Left ventricle myocardium inferior (tissue), 1 donor: ENCODE measurements around the gene LRRC3C. TPM values are rescaled to one million over a fixed set of nuclear protein-coding genes. Genes with fewer than 3 reads are reported as not detected.

ENCODE experiments used
- DNase-seq: peaks from one replicate; pipeline ENCODE4 v3.0.0-alpha.2; 2020
- H3K27ac ChIP-seq: fragments of 200-600 bp; replicated peaks from 2 replicates; pipeline ENCODE4 v1.8.0; 2021
- H3K27me3 ChIP-seq: fragments of 200-600 bp; 2 replicates; pipeline ENCODE4 v1.8.0; 2021; ENCODE audit warnings: low read depth
- H3K36me3 ChIP-seq: fragments of 200-600 bp; 2 replicates; pipeline ENCODE4 v1.8.0; 2021
- H3K4me1 ChIP-seq: fragments of 200-600 bp; 2 replicates; pipeline ENCODE4 v1.8.0; 2021
- H3K4me3 ChIP-seq: fragments of 200-600 bp; 2 replicates; pipeline ENCODE4 v1.8.0; 2021; ENCODE audit warnings: mild to moderate bottlenecking, moderate library complexity
- H3K9me3 ChIP-seq: fragments of 200-600 bp; replicated peaks from 2 replicates; pipeline ENCODE4 v1.8.0; 2021
- CTCF ChIP-seq: fragments of 200-600 bp; IDR thresholded peaks from 2 replicates; pipeline ENCODE4 v1.8.0; 2021; ENCODE audit warnings: antibody characterized with exemption, mild to moderate bottlenecking, borderline replicate concordance
- intact Hi-C: fragments of 100-400 bp; cut with micrococcal nuclease; formaldehyde crosslinking; loops from one replicate; pipeline ENCODE4 v1.11.0; 2022
- total RNA-seq: library from RNA; stranded (reverse); fragmentation: NEBNext Ultra II Directional; extraction: Animal tissue kit (Norgen Biotek cat#: 25700); gene quantifications from one replicate; pipeline ENCODE4 v1.2.1, GENCODE V29; 2021
- donor health status: DM: no; HTN: yes; CAD: no; lungs with severe emphysema.

Gene LRRC3C
- total RNA-seq, 1 donor from 2014 or later = not detected

- intact Hi-C loops = no loop called here
- peaks cover 41% of the 10 kb centered on the region for H3K4me1 ChIP-seq
Observed at GRCh38 chr17:39921323-39921722, 6.2 kb upstream of the LRRC3C start.

GRCh38 chr17:39922006-39922405 lies 5.5 kb upstream of the LRRC3C start:
- Histone ChIP-seq H3K4me3 (no peak overlapping the region), H3K4me1 (peaks cover 48% of the 10 kb centered on the region), H3K27ac (no peak overlapping the region), H3K9me3 (no peaks in the 10 kb centered on the region), H3K36me3 (peaks cover 43% of the 10 kb centered on the region), H3K27me3 (no peaks in the 10 kb centered on the region)
- TF ChIP-seq CTCF = no peak
- DNase-seq = no peak
- intact Hi-C loops = no loop called here

More at GRCh38 chr17:39921323-39921722, 6.2 kb upstream of the LRRC3C start:
- Histone ChIP-seq H3K36me3 (peaks cover 46% of the 10 kb centered on the region), H3K27ac (no peak overlapping the region), H3K9me3 (no peaks in the 10 kb centered on the region), H3K27me3 (no peaks in the 10 kb centered on the region), H3K4me3 (no peak overlapping the region)
- no peak for TF ChIP-seq CTCF
- no peak for DNase-seq

- Histone ChIP-seq H3K4me1 (peaks cover 58% of the 10 kb centered on the region), H3K36me3 (peaks cover 43% of the 10 kb centered on the region)
- intact Hi-C loops = no loop called here
Observed at GRCh38 chr17:39923230-39923629, 4.3 kb upstream of the LRRC3C start.

GRCh38 chr17:39923836-39924690 lies 3.5 kb upstream of the LRRC3C start:
- H3K27ac ChIP-seq = no peak overlapping the region
- DNase-seq = no peak
- intact Hi-C loops = no loop called here
- no peaks in the 10 kb centered on the region for H3K27me3 ChIP-seq
- no peak for TF ChIP-seq CTCF
- no peaks in the 10 kb centered on the region for H3K9me3 ChIP-seq
- H3K4me1 ChIP-seq = peaks cover 66% of the 10 kb centered on the region
- H3K4me3 ChIP-seq = no peak overlapping the region
- peaks cover 40% of the 10 kb centered on the region for H3K36me3 ChIP-seq

More at GRCh38 chr17:39923230-39923629, 4.3 kb upstream of the LRRC3C start:
- Histone ChIP-seq H3K27ac (no peak overlapping the region), H3K27me3 (no peaks in the 10 kb centered on the region), H3K9me3 (no peaks in the 10 kb centered on the region), H3K4me3 (no peak overlapping the region)
- no peak for TF ChIP-seq CTCF
- no peak for DNase-seq

- no peak for TF ChIP-seq CTCF
- Histone ChIP-seq H3K9me3 (no peaks in the 10 kb centered on the region), H3K4me1 (peaks cover 72% of the 10 kb centered on the region), H3K27ac (no peak overlapping the region), H3K36me3 (peaks cover 37% of the 10 kb centered on the region), H3K27me3 (no peaks in the 10 kb centered on the region), H3K4me3 (no peak overlapping the region)
- no peak for DNase-seq
- intact Hi-C loops = no loop called here
Observed at GRCh38 chr17:39924691-39925055, 2.9 kb upstream of the LRRC3C start.
